Measurements from ENCODE around the gene HOXD13. TPM values are rescaled to one million over a fixed set of nuclear protein-coding genes. Genes with fewer than 3 reads are reported as not detected.

HOXD13 gene
- total and polyA plus RNA-seq, 2 of the 8 experiments (the other 6 are each of a cell fraction or from before 2014, with no cell fraction given), result not detected

DNA sequence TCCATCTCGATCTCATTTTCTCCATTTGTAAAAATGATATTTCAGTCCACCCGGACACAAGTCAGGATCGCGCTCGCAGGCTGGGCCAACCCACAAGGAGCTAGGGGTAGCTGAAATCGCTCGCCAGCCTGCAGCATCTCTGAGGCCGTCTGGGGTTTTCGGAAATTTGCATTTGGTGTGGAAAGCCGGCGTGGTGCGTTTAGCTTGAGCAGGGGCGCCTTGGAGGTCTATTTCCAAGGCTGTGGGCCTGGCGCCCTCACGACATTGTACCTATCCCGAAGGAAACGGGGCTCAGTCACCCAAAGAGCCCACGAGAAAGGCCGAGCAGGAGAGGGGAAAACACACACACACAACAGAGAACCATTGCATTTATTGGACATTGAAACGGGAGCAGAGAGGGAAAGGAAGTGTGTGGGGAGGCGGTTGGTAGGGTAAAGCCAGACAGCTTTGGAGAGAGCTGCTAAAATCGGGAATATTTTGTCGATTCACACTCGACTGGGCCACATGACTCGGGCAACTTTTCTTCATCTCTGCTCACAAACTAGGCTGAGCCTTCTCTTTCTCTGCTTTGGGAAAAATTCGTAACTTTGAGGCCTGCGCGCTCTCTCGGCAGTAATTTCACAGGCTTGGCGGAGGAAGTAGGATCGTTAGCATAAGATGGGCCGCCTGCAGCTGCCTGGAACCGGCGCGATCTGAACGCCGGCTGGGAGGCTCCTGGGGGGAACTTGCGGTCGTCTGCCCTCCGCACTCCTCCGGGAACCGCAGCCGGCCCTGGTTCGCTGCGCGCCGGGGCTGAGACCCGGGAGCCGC lies 35.9 kb downstream of the HOXD13 start:
- H4K91ac ChIP-seq (replicated peaks; ENCODE audit: insufficient read length, low read length), result no peak overlapping the region
- H4K8ac ChIP-seq (ENCODE audit: extremely low read depth, insufficient read depth, low read length), result peak overlapping the region; percentile 42; the same call in 1 of the 2 replicates
- H3K23ac ChIP-seq (ENCODE audit: insufficient read length), result no peak overlapping the region
- 6% methylated on average over 43 of the region's 49 CpGs; no CpG with 5 or more reads in 1 of the 2 experiments for WGBS, 2 experiments (ENCODE audit: extremely low coverage in 1 of 2, insufficient coverage in 1 of 2, insufficient read length in 1 of 2, insufficient replicate concordance in 2 of 2, low coverage in 1 of 2, low lambda C conversion rate in 2 of 2, missing lambda C conversion rate in 1 of 2)
- no peaks in the 10 kb centered on the region; a peak in 1 of 4 replicates for H3K9me3 ChIP-seq (ENCODE audit: insufficient read depth in 2 of 2, low read depth in 1 of 2, low read length in 1 of 2)
- FAIRE-seq, result no peak
- H3K4me3 ChIP-seq (ENCODE audit: extremely low read depth in 1 of 4, insufficient read depth in 2 of 4, low read depth in 3 of 4, low read length in 4 of 4), result peak overlapping the region in 1 of 4 experiments; percentile 24; a peak in 3 of 8 replicates
- H2AFZ ChIP-seq (ENCODE audit: low read length), result no peak overlapping the region
- peak overlapping the region; percentile 53; the same call in 1 of the 2 replicates for H2BK12ac ChIP-seq (ENCODE audit: low read depth, low read length)
- ChIA-PET POLR2A (ENCODE audit: partially characterized antibody) (no interaction called here), CTCF (ENCODE audit: partially characterized antibody) (interaction anchor here (0.6 to 6.2 kb wide), 27 partner anchors 7 to 1547 kb away, joined by 3 to 72 read pairs (median 5); partner anchors contain the start of gene HOXD10)
- no peaks in the 10 kb centered on the region; the same call in 1 of the 2 replicates for H3K23me2 ChIP-seq (ENCODE audit: low read depth, low read length)
- no peak overlapping the region for H2BK5ac ChIP-seq (ENCODE audit: low read depth, low read length)
- H3K36me3 ChIP-seq (ENCODE audit: control insufficient read depth in 2 of 4, insufficient read depth in 4 of 4, low read length in 3 of 4), result peaks cover 0 to 14% (median 0%) of the 10 kb centered on the region in 4 experiments; a peak in 1 of 8 replicates
- H3K27me3 ChIP-seq (replicated peaks in 1 of 4; ENCODE audit: control insufficient read depth in 3 of 4, extremely low read depth in 1 of 4, insufficient read depth in 3 of 4, low read length in 3 of 4), result peaks cover 94 to 100% (median 98%) of the 10 kb centered on the region in 4 experiments
- no peak overlapping the region for H3K56ac ChIP-seq (replicated peaks; ENCODE audit: insufficient read length, low read depth, low read length)
- H2BK120ac ChIP-seq (replicated peaks; ENCODE audit: low read depth, low read length), result no peak overlapping the region
- H3K18ac ChIP-seq (ENCODE audit: extremely low read depth, low read length), result no peak overlapping the region
- H3K14ac ChIP-seq (ENCODE audit: insufficient read length), result no peak overlapping the region
- no peak overlapping the region for H3K27ac ChIP-seq (ENCODE audit: low read depth, low read length)
- no peak overlapping the region; the same call in 1 of the 2 replicates for H2BK20ac ChIP-seq (ENCODE audit: low read length)
- H3K4ac ChIP-seq (replicated peaks; ENCODE audit: insufficient read length, low read depth, low read length), result no peak overlapping the region
- no peaks in the 10 kb centered on the region for H3K79me2 ChIP-seq (ENCODE audit: control insufficient read depth in 1 of 2, insufficient read depth in 2 of 2, low read length in 2 of 2)
- peaks cover 18 to 30% of the 10 kb centered on the region in 2 experiments for H4K20me1 ChIP-seq (replicated peaks in 1 of 2; ENCODE audit: control insufficient read depth in 1 of 2, insufficient read depth in 2 of 2, low read length in 2 of 2)
- no peak overlapping the region for H2BK15ac ChIP-seq (ENCODE audit: low read length)
- peak overlapping the region; percentile 57 to 70 for H3K4me2 ChIP-seq (ENCODE audit: insufficient read depth in 1 of 2, low read depth in 2 of 2, low read length in 2 of 2)
- DNase-seq (ENCODE audit: low read depth in 1 of 2, low spot score in 2 of 2), result peak in 1 of 2 experiments; percentile 47
- H3K79me1 ChIP-seq (ENCODE audit: low read depth, low read length), result no peaks in the 10 kb centered on the region
- H4K5ac ChIP-seq (ENCODE audit: insufficient read length, low read depth, low read length), result no peak overlapping the region
- H2AK5ac ChIP-seq (ENCODE audit: low read depth, low read length), result peak overlapping the region; percentile 17; the same call in 1 of the 2 replicates
- no peak overlapping the region for H3K9ac ChIP-seq (replicated peaks in 1 of 4; ENCODE audit: extremely low read depth in 1 of 4, low read depth in 3 of 4, low read length in 3 of 4)
- peaks cover 0 to 11% (median 5%) of the 10 kb centered on the region in 4 experiments; a peak in 6 of 7 replicates for H3K4me1 ChIP-seq (replicated peaks in 1 of 4; ENCODE audit: control insufficient read depth in 3 of 4, insufficient read depth in 4 of 4, low read length in 3 of 4)
- TF ChIP-seq EP300 (IDR thresholded peaks at IDR 0.05; ENCODE audit: borderline replicate concordance in 1 of 2, low read depth in 2 of 2, low read length in 2 of 2) (no peak), SUZ12 (IDR thresholded peaks at IDR 0.05; ENCODE audit: low read length) (peak; percentile 99), BRCA1 (IDR thresholded peaks at IDR 0.05; ENCODE audit: low read depth, low read length) (no peak), POU5F1 (IDR thresholded peaks at IDR 0.05; ENCODE audit: low read depth, low read length) (no peak), JUN (IDR thresholded peaks at IDR 0.05; ENCODE audit: low read depth, low read length) (no peak), CBX8 (IDR thresholded peaks at IDR 0.05; ENCODE audit: borderline replicate concordance, low read depth, low read length) (0 out of 2 replicates have a peak, but pooled peaks have one; percentile 70), SIX5 (IDR thresholded peaks at IDR 0.05; ENCODE audit: low read depth, low read length) (no peak), EGR1 (IDR thresholded peaks at IDR 0.05; ENCODE audit: borderline replicate concordance, low read depth, low read length) (peak; percentile 49; the same call in 1 of the 2 replicates), POLR2A (IDR thresholded peaks at IDR 0.05; ENCODE audit: control extremely low read depth in 1 of 2, low read depth in 2 of 2, low read length in 2 of 2) (no peak), JUND (IDR thresholded peaks at IDR 0.05; ENCODE audit: low read length) (no peak), RXRA (IDR thresholded peaks at IDR 0.05; ENCODE audit: insufficient read depth, low read depth, low read length) (no peak), RFX5 (IDR thresholded peaks at IDR 0.05; ENCODE audit: borderline replicate concordance, low read depth, low read length) (no peak)

Measured in H1 (cell line).